KOPT-K1 (cell line): Measurements from ENCODE around the gene ZNF503.
"Not testable (repeated sequence)": the region's sequence is repeated elsewhere in the genome, so short reads cannot be mapped to it uniquely, and the experiment has no call there.

Source experiments
- H3K27ac ChIP-seq: fragments of 200-600 bp; sonication (generic); 2 replicates; pipeline ENCODE4 v1.5.1; 2016; ENCODE audit warnings: antibody characterized with exemption, mild to moderate bottlenecking, low read depth, low read length; ENCODE audit not compliant: poor library complexity, severe bottlenecking
- H3K36me3 ChIP-seq: fragments of 200-600 bp; sonication (generic); 2 replicates; pipeline ENCODE4 v1.5.1; 2017; ENCODE audit warnings: antibody characterized with exemption, mild to moderate bottlenecking, low read length, moderate library complexity; ENCODE audit not compliant: insufficient read depth
- H3K9me3 ChIP-seq: fragments of 200-600 bp; sonication (generic); 2 replicates; pipeline ENCODE4 v1.5.1; 2017; ENCODE audit warnings: antibody characterized with exemption, low read length, mild to moderate bottlenecking; ENCODE audit not compliant: insufficient read depth, poor library complexity, severe bottlenecking

Gene ZNF503

GRCh38 chr10:75395066-75395931 lies 6.3 kb downstream of the ZNF503 start:
- Histone ChIP-seq H3K27ac (no peak overlapping the region), H3K36me3 (no peaks in the 10 kb centered on the region), H3K9me3 (peaks cover 23% of the 10 kb centered on the region)

- Histone ChIP-seq H3K27ac (no peak overlapping the region), H3K9me3 (peaks cover 17% of the 10 kb centered on the region), H3K36me3 (no peaks in the 10 kb centered on the region)
Measured at GRCh38 chr10:75394221-75394620, 7.3 kb downstream of the ZNF503 start.

- Histone ChIP-seq H3K27ac (no peak overlapping the region), H3K9me3 (peaks cover 12% of the 10 kb centered on the region), H3K36me3 (no peaks in the 10 kb centered on the region)
Measured at GRCh38 chr10:75392744-75393143, 8.8 kb downstream of the ZNF503 start.

- Histone ChIP-seq H3K36me3 (no peaks in the 10 kb centered on the region), H3K9me3 (peaks cover 12% of the 10 kb centered on the region), H3K27ac (no peak overlapping the region)
Measured at GRCh38 chr10:75392271-75392670, 9.3 kb downstream of the ZNF503 start.

- Histone ChIP-seq H3K9me3 (peaks cover 3% of the 10 kb centered on the region), H3K27ac (no peak overlapping the region), H3K36me3 (no peaks in the 10 kb centered on the region)
Measured at GRCh38 chr10:75390178-75390577, 11.4 kb downstream of the ZNF503 start.

- H3K9me3 ChIP-seq, result no peaks in the 10 kb centered on the region
- no peaks in the 10 kb centered on the region for H3K36me3 ChIP-seq
- H3K27ac ChIP-seq, result no peak overlapping the region
Measured at GRCh38 chr10:75388082-75388481, 13.5 kb downstream of the ZNF503 start.

GRCh38 chr10:75386128-75386527 lies 15.4 kb downstream of the ZNF503 start:
- no peaks in the 10 kb centered on the region for H3K36me3 ChIP-seq
- no peak overlapping the region for H3K27ac ChIP-seq
- no peaks in the 10 kb centered on the region for H3K9me3 ChIP-seq

DNA sequence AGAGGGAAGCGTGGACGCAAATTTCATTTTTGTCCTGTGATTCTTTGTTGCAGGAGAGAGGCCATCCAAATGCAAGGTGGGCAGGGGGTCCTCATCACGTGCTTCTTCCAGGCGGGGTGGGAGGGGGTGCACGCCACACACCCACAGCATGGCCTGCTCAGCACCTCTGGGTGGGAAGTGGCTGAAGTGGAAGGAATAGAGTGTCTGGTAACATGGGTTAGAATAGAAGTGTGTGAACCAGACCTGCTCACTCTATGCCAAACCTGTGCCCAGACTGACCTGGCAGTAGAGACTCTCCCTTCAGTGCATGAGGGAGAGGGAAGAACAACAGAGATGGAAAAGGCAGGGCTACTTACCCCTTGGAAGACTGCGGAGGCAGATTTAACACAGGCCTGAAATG lies 21.7 kb downstream of the ZNF503 start:
- Histone ChIP-seq H3K36me3 (no peaks in the 10 kb centered on the region), H3K27ac (no peak overlapping the region), H3K9me3 (no peaks in the 10 kb centered on the region)

DNA sequence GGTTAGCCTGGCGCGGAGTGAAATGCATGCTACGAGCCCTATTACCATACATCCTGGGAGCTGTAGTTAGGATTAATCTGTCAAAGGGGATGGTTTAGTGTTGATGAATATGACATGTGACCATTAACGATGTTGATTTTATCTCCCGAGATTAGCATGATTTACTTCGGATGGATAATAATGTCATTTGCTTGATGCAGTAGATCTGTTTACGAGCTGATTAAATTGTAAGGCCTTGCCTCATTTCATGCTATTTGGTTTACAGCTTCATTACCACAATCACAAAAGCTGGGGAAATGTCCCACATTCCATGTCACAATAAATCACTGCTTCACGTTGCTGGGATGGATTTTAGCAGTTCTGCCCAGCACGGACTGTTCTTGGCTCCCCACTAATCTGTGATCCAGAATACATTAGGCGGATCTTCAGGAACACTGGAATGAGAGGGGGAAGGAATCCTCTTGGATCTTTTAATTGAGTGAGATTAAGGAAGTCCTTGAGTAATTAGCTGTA lies 22.3 kb downstream of the ZNF503 start:
- H3K9me3 ChIP-seq, result no peaks in the 10 kb centered on the region
- H3K27ac ChIP-seq, result no peak overlapping the region
- H3K36me3 ChIP-seq, result no peaks in the 10 kb centered on the region

GRCh38 chr10:75378379-75378778 lies 23.2 kb downstream of the ZNF503 start:
- H3K27ac ChIP-seq, result no peak overlapping the region
- H3K9me3 ChIP-seq, result no peaks in the 10 kb centered on the region
- H3K36me3 ChIP-seq, result no peaks in the 10 kb centered on the region

DNA sequence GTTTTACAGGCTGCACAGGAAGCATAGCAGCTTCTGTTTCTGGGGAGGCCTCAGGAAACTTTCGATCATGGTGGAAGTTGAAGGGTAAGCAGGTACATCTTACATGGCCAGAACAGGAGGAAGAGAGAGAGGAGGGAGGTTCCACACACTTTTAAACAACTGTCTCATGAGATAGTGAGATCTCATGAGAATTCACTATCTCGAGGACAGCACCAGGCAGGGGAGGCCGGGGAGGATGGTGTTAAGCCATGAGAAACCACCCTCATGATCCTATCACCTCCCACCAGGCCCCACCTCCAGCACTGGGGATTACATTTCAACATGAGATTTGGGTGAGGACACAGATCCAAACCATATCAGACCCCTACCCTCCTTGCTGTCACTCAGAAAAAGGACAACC lies 23.7 kb downstream of the ZNF503 start:
- no peaks in the 10 kb centered on the region for H3K9me3 ChIP-seq
- no peak overlapping the region for H3K27ac ChIP-seq
- H3K36me3 ChIP-seq, result no peaks in the 10 kb centered on the region

- H3K36me3 ChIP-seq, result no peaks in the 10 kb centered on the region
- no peaks in the 10 kb centered on the region for H3K9me3 ChIP-seq
- H3K27ac ChIP-seq, result no peak overlapping the region
Measured at GRCh38 chr10:75375838-75376237, 25.7 kb downstream of the ZNF503 start.

DNA sequence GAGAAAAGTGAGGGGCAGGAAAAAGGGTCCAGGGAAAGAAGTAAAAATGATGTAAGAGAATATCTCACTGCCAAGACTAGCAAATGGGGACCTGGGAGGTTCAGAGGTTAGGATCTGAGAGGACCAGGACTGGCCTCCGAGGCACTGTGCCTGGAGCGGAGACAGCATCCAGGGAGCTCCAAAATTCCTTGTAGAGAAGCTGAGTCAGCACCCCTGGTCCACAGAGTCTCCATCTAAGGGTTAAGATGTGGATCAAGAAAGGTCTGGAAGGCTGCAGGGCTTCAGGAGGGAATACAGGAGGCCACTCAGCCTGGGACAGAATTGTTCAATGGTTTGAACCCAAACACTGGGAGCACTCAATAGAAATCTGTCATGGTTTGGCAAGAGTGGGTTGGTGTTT lies 30.6 kb downstream of the ZNF503 start:
- Histone ChIP-seq H3K27ac (no peak overlapping the region), H3K36me3 (no peaks in the 10 kb centered on the region)

DNA sequence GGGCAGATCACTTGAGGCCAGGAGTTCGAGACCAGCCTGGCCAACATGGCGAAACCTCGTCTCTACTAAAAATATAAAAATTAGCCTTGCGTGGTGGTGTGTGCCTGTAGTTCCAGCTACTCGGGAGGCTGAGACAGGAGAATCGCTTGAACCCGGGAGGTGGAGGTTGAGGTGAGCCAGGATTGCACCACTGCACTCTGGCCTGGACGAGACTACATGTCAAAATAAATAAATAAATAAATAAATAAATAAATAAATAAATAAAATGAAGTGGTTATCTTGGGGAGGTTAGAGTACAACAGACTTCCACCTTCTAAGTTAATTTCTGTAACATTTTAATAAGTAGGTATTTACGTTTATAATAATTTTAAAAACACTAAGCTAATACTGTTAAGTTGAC lies 31.7 kb downstream of the ZNF503 start:
- H3K36me3 ChIP-seq, H3K9me3 ChIP-seq, H3K27ac ChIP-seq: not testable (repeated sequence)

More for the DNA sequence above, 30.6 kb downstream of the ZNF503 start:
- H3K9me3 ChIP-seq, result no peaks in the 10 kb centered on the region

GRCh38 chr10:75367901-75368300 lies 33.7 kb downstream of the ZNF503 start:
- no peaks in the 10 kb centered on the region for H3K36me3 ChIP-seq

GRCh38 chr10:75367021-75367487 lies 34.5 kb downstream of the ZNF503 start:
- Histone ChIP-seq H3K27ac (no peak overlapping the region), H3K36me3 (no peaks in the 10 kb centered on the region), H3K9me3 (no peaks in the 10 kb centered on the region)

More at GRCh38 chr10:75367901-75368300, 33.7 kb downstream of the ZNF503 start:
- Histone ChIP-seq H3K27ac (no peak overlapping the region), H3K9me3 (no peaks in the 10 kb centered on the region)
